Measurements from ENCODE around the gene LACTBL1. TPM values are rescaled to one million over a fixed set of nuclear protein-coding genes. Genes with fewer than 3 reads are reported as not detected.

Gene LACTBL1
- total and polyA plus RNA-seq, 2 of the 8 experiments (the other 6 are each of a cell fraction or from before 2014, with no cell fraction given) = not detected

DNA sequence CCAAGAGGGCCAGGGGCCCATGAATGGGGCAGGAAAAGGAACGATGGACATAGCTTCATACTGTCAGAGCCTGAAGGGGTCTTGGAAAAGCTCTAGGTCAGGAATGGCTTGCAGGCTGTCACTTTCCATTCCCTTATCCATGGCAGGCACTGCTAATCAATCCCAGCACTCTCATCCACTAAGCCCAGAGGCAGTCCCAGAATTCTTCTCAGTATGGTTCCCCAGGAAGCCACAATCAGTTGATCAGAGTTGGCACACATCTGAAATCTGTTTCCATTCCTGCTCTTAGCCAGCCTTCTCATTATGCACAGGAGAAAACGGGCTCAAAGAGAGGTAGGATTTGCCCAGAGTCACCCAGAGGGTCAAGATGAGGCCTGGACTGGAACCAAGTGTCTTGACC is 65.7 kb downstream of the LACTBL1 start:
- FAIRE-seq (no peak), DNase-seq (ENCODE audit: low read depth in 1 of 2, low spot score in 2 of 2) (no peak)
- 78% methylated on average over 2 of the region's 2 CpGs; no CpG with 5 or more reads in 1 of the 2 experiments for WGBS, 2 experiments (ENCODE audit: extremely low coverage in 1 of 2, insufficient coverage in 1 of 2, insufficient read length in 1 of 2, insufficient replicate concordance in 2 of 2, low coverage in 1 of 2, low lambda C conversion rate in 2 of 2, missing lambda C conversion rate in 1 of 2)
- H4K91ac ChIP-seq (replicated peaks; ENCODE audit: insufficient read length, low read length) = no peak overlapping the region
- H3K18ac ChIP-seq (ENCODE audit: extremely low read depth, low read length) = no peak overlapping the region
- H2BK15ac ChIP-seq (ENCODE audit: low read length) = no peak overlapping the region
- no peak overlapping the region for H2BK12ac ChIP-seq (ENCODE audit: low read depth, low read length)
- H4K8ac ChIP-seq (ENCODE audit: extremely low read depth, insufficient read depth, low read length) = no peak overlapping the region
- no peak overlapping the region for H3K9ac ChIP-seq (replicated peaks in 1 of 4; ENCODE audit: extremely low read depth in 1 of 4, low read depth in 3 of 4, low read length in 3 of 4)
- no peak overlapping the region for H3K4me2 ChIP-seq (ENCODE audit: insufficient read depth in 1 of 2, low read depth in 2 of 2, low read length in 2 of 2)
- no peaks in the 10 kb centered on the region for H3K27me3 ChIP-seq (replicated peaks in 1 of 4; ENCODE audit: control insufficient read depth in 3 of 4, extremely low read depth in 1 of 4, insufficient read depth in 3 of 4, low read length in 3 of 4)
- ChIA-PET CTCF (ENCODE audit: partially characterized antibody) (interaction anchor here (0.8 to 1.0 kb wide), 2 partner anchors 45 to 232 kb away, joined by 3 read pairs; no protein-coding TSS in a partner anchor), POLR2A (ENCODE audit: partially characterized antibody) (no interaction called here)
- no peaks in the 10 kb centered on the region for H3K9me3 ChIP-seq (ENCODE audit: insufficient read depth in 2 of 2, low read depth in 1 of 2, low read length in 1 of 2)
- no peak overlapping the region for H3K27ac ChIP-seq (ENCODE audit: low read depth, low read length)
- no peak overlapping the region for H2BK20ac ChIP-seq (ENCODE audit: low read length)
- no peaks in the 10 kb centered on the region for H3K4me1 ChIP-seq (replicated peaks in 1 of 4; ENCODE audit: control insufficient read depth in 3 of 4, insufficient read depth in 4 of 4, low read length in 3 of 4)
- H3K4ac ChIP-seq (replicated peaks; ENCODE audit: insufficient read length, low read depth, low read length) = no peak overlapping the region
- H2BK5ac ChIP-seq (ENCODE audit: low read depth, low read length) = no peak overlapping the region
- H3K23me2 ChIP-seq (ENCODE audit: low read depth, low read length) = no peaks in the 10 kb centered on the region; the same call in 1 of the 2 replicates
- no peak overlapping the region for H3K23ac ChIP-seq (ENCODE audit: insufficient read length)
- H2AK5ac ChIP-seq (ENCODE audit: low read depth, low read length) = no peak overlapping the region
- H3K36me3 ChIP-seq (ENCODE audit: control insufficient read depth in 2 of 4, insufficient read depth in 4 of 4, low read length in 3 of 4) = no peaks in the 10 kb centered on the region; a peak in 1 of 8 replicates
- H2BK120ac ChIP-seq (replicated peaks; ENCODE audit: low read depth, low read length) = no peak overlapping the region
- no peak overlapping the region for H3K14ac ChIP-seq (ENCODE audit: insufficient read length)
- no peak overlapping the region for H4K5ac ChIP-seq (ENCODE audit: insufficient read length, low read depth, low read length)
- H2AFZ ChIP-seq (ENCODE audit: low read length) = no peak overlapping the region
- no peaks in the 10 kb centered on the region for H3K79me1 ChIP-seq (ENCODE audit: low read depth, low read length)
- H3K79me2 ChIP-seq (ENCODE audit: control insufficient read depth in 1 of 2, insufficient read depth in 2 of 2, low read length in 2 of 2) = no peaks in the 10 kb centered on the region
- H4K20me1 ChIP-seq (replicated peaks in 1 of 2; ENCODE audit: control insufficient read depth in 1 of 2, insufficient read depth in 2 of 2, low read length in 2 of 2) = peaks cover 2 to 3% of the 10 kb centered on the region in 2 experiments
- H3K4me3 ChIP-seq (ENCODE audit: extremely low read depth in 1 of 4, insufficient read depth in 2 of 4, low read depth in 3 of 4, low read length in 4 of 4) = no peak overlapping the region
- no peak overlapping the region for H3K56ac ChIP-seq (replicated peaks; ENCODE audit: insufficient read length, low read depth, low read length)
- TF ChIP-seq RNF2 (IDR thresholded peaks at IDR 0.05; ENCODE audit: borderline replicate concordance, low read depth, low read length, missing control alignments, poor library complexity, severe bottlenecking) (no peak), PHF8 (conservative IDR thresholded peaks at IDR 0.05; ENCODE audit: low read depth, low read length) (no peak), YY1 (IDR thresholded peaks at IDR 0.05; ENCODE audit: low read depth, low read length) (no peak), ZNF274 (IDR thresholded peaks at IDR 0.05; ENCODE audit: borderline replicate concordance, extremely low read depth, low read length) (no peak), BRCA1 (IDR thresholded peaks at IDR 0.05; ENCODE audit: low read depth, low read length) (no peak), TCF12 (IDR thresholded peaks at IDR 0.05; ENCODE audit: low read depth, low read length) (no peak), SP2 (IDR thresholded peaks at IDR 0.05; ENCODE audit: low read length) (no peak), RFX5 (IDR thresholded peaks at IDR 0.05; ENCODE audit: borderline replicate concordance, low read depth, low read length) (no peak), EGR1 (IDR thresholded peaks at IDR 0.05; ENCODE audit: borderline replicate concordance, low read depth, low read length) (no peak), SAP30 (IDR thresholded peaks at IDR 0.05; ENCODE audit: insufficient read depth, insufficient replicate concordance, low read length) (no peak), SRF (IDR thresholded peaks at IDR 0.05; ENCODE audit: low read depth, low read length) (no peak), JUN (IDR thresholded peaks at IDR 0.05; ENCODE audit: low read depth, low read length) (no peak)
- TF ChIP-seq, protein P1, sequence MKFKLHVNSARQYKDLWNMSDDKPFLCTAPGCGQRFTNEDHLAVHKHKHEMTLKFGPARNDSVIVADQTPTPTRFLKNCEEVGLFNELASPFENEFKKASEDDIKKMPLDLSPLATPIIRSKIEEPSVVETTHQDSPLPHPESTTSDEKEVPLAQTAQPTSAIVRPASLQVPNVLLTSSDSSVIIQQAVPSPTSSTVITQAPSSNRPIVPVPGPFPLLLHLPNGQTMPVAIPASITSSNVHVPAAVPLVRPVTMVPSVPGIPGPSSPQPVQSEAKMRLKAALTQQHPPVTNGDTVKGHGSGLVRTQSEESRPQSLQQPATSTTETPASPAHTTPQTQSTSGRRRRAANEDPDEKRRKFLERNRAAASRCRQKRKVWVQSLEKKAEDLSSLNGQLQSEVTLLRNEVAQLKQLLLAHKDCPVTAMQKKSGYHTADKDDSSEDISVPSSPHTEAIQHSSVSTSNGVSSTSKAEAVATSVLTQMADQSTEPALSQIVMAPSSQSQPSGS (IDR thresholded peaks at IDR 0.05; ENCODE audit: low read length) = no peak

Data from H1 (cell line).